ENCODE results near the gene ZNF691.

The ZNF691 gene

DNA sequence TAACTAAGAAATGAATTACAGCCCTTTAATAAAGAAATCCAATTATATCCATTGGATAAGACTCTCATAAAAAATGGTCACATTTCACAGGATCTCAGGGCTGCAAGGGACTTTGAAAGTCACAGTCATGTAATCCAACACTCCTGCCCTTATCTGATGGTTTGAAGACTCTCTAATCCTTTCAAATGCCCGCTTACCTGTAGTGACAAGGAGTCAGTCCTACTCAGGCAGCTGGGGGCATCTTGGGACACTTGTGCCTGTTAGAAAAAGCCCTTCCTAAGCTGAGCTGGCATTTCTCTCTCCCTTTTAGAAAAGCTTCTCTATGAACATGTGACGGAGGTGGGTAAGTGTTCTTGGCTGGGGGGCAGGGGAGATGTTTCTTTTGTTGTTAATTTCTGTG lies 11.0 kb upstream of the ZNF691 start:
- TF ChIP-seq, protein P1, sequence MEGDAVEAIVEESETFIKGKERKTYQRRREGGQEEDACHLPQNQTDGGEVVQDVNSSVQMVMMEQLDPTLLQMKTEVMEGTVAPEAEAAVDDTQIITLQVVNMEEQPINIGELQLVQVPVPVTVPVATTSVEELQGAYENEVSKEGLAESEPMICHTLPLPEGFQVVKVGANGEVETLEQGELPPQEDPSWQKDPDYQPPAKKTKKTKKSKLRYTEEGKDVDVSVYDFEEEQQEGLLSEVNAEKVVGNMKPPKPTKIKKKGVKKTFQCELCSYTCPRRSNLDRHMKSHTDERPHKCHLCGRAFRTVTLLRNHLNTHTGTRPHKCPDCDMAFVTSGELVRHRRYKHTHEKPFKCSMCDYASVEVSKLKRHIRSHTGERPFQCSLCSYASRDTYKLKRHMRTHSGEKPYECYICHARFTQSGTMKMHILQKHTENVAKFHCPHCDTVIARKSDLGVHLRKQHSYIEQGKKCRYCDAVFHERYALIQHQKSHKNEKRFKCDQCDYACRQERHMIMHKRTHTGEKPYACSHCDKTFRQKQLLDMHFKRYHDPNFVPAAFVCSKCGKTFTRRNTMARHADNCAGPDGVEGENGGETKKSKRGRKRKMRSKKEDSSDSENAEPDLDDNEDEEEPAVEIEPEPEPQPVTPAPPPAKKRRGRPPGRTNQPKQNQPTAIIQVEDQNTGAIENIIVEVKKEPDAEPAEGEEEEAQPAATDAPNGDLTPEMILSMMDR (IDR thresholded peaks at IDR 0.05): no peak

DNA sequence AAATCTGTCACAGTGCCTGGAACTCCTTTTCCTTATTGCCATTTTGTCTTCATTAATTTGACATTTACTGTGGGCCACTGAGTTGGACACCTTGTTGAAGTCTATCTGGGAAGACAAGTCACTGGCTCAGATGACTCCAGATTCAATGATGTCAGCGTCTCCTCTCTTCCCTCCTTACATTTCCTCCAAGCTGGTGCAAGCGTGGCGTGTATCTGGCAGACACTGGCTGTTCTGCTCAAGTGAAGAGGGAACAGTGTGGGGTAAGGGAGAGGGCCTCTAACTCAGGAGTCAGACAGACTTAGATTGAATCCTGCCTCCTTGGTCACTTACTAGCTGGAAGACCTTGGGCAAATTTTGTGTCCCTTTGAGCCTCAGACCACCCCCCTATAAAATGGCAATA lies 8.7 kb upstream of the ZNF691 start:
- TF ChIP-seq, protein P1 (IDR thresholded peaks at IDR 0.05): no peak

DNA sequence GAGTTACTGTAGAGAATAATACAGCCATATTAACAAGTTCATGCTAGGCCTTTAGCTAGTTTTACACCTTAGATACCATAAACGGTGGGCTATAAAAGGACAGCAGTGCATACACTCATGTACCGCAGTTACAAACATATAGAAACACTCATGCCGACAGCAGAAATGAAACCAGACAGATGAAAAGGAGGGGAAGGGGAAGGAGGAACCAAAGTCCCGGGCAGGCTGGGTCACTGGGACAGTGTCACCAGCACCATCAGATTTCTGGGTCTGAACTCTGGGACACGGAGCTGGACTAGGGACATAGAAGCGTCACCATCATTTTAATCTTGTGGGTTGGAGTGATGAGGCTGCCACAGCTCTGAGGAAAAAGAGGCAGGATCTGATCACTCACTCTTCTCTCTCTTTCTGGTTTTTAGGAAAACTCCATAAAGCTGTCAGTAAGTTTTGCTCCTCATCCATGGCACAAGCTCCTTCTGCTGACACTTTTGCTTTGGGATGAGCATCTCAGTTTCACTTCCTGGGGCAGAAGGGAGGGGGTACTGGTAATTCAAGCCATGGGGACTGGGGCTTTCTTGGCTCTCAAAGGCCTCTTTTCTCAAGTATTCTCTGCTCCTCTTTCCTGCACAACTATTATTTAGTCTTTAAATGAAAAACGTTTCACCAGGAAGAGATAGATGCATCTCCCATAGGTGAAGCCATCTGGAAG lies 7.8 kb upstream of the ZNF691 start:
- TF ChIP-seq, protein P1 (IDR thresholded peaks at IDR 0.05): no peak

DNA sequence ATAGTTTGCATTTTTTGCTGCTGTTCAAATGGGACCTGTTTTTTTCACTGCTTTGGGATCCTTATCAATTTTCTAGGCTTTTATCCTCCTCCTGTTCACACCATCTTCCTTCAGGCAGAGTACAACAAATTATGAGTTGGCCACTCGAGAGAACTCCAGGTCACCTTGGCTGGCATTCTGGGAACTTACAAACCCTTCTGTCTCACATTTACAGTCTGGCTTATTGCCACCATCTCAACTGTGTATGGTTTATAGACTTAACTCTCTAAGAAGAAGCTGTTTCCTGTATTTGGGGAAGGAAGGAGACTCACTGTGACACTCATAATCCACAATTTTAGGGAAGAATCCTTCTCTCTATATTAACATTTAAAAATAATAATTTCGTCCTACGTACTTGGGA lies 5.4 kb upstream of the ZNF691 start:
- TF ChIP-seq, protein P1 (IDR thresholded peaks at IDR 0.05): no peak

DNA sequence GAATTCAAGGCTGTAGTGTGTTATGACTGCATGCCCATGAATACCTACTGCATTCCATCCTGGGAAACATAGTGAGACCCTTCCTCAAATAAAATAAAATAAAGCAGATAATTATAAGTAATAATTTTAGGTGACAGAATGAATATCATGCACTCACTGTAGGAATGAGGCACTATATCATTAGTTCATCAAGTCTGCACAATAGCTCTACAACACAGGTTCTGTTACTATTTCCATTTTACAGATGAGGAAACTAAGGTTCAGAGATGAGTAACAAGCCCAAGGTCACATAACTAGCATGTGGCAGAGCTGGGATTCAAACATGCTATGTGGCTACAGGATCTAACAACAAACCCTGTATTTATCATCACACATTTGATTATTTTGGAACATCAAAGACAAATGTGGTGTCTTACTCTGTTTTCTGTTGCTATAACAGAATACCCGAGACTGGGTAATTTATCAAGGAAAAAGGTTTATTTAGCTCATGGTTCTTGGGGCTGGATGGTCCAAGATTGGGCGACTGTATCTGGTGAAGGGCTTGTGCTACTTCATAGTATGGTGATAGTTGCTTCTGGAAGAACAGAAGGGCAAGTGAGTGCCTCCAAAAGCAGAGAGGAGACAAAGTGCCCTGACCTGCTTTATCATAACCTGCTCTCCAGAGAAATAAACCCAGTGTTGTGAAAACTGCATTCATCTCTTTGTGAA lies 4.8 kb upstream of the ZNF691 start:
- TF ChIP-seq, protein P1 (IDR thresholded peaks at IDR 0.05): no peak

DNA sequence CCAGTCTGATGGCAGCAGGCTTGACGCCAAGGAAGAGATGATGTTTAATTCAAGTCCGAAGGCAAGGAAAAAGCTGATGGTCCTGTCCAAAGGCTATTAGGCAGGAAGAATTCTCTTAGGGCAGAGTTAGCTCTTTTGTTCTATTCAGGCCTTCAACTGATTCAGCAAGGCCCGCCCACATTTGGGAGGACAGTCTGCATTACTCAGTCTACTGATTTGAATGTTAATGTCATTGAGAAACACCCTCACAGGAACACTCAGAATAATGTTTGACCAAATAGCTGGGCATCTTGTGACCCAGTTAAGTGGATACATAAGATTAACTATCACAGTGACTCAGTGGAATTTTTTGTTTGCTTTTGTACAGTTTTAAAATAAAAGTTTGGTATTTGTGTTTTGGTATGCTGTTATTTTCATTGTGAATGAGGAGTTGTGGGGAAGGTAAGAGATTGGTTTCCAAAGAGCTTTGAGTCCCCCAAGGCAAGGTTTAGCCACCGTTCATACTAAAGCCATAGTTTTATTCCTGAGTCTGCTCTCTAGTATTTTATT lies 1.7 kb upstream of the ZNF691 start:
- TF ChIP-seq, protein P1 (IDR thresholded peaks at IDR 0.05): no peak

DNA sequence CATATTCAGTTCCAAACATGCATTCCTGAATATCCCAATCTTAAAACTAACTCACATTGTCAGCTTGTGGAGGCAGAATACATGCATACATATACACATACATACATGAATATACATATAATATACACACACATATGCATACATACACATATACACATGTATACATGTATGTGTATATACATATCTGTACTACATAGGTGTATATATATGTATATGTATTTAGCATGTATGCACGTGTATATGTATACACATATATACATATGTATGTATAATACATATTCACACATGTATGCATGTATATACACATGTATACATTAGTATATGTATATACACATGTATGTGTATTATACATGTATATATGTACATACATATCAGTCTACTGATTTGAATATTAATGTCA lies 1.2 kb upstream of the ZNF691 start:
- TF ChIP-seq, protein P1 (IDR thresholded peaks at IDR 0.05): no peak
